PC-9 (cell line): ENCODE measurements around the gene TDRD1.

Experiments
- EZH2 ChIP-seq: fragments of 200-600 bp; sonication (generic); IDR thresholded peaks from 2 replicates; pipeline ENCODE4 v1.8.0; 2017; ENCODE audit warnings: antibody characterized with exemption, low read depth
- TF ChIP-seq, protein P1 (sequence below): fragments of 200-600 bp; sonication (generic); conservative IDR thresholded peaks from 2 replicates; pipeline ENCODE4 v1.6.1; 2017; ENCODE audit warnings: mixed run types, antibody characterized with exemption, mild to moderate bottlenecking, moderate library complexity

DNA sequence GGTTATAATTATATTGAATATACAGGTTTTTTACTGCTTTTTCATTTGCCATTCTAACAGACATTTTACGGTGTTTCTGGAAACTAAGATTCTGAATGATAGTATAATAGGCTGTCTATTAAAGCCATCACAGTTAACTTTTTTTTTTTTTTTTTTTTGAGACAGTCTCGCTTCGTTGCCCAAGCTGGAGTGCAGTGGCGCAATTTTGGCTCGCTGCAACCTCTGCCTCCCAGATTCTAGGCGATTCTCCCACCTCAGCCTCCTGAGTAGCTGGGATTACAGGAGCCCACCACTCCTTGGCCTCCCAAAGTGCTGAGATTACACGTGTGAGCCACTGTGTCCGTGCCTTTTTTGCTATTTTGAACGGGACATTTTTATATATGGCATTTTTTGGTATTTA lies 4.4 kb downstream of the TDRD1 start:
- TF ChIP-seq, protein P1, sequence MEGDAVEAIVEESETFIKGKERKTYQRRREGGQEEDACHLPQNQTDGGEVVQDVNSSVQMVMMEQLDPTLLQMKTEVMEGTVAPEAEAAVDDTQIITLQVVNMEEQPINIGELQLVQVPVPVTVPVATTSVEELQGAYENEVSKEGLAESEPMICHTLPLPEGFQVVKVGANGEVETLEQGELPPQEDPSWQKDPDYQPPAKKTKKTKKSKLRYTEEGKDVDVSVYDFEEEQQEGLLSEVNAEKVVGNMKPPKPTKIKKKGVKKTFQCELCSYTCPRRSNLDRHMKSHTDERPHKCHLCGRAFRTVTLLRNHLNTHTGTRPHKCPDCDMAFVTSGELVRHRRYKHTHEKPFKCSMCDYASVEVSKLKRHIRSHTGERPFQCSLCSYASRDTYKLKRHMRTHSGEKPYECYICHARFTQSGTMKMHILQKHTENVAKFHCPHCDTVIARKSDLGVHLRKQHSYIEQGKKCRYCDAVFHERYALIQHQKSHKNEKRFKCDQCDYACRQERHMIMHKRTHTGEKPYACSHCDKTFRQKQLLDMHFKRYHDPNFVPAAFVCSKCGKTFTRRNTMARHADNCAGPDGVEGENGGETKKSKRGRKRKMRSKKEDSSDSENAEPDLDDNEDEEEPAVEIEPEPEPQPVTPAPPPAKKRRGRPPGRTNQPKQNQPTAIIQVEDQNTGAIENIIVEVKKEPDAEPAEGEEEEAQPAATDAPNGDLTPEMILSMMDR: no peak
- no peak for TF ChIP-seq EZH2
